SHP77 treated with DMSO at 0.1 percent for 48 hours (cell line): ENCODE measurements around the gene BHLHA15.
"Not testable (repeated sequence)": the region's sequence is repeated elsewhere in the genome, so short reads cannot be mapped to it uniquely, and the experiment has no call there.

ENCODE experiments used
- DNase-seq: peaks from one replicate; lab custom pipeline; 2025; lab: John Stamatoyannopoulos, UW

The BHLHA15 gene

DNA sequence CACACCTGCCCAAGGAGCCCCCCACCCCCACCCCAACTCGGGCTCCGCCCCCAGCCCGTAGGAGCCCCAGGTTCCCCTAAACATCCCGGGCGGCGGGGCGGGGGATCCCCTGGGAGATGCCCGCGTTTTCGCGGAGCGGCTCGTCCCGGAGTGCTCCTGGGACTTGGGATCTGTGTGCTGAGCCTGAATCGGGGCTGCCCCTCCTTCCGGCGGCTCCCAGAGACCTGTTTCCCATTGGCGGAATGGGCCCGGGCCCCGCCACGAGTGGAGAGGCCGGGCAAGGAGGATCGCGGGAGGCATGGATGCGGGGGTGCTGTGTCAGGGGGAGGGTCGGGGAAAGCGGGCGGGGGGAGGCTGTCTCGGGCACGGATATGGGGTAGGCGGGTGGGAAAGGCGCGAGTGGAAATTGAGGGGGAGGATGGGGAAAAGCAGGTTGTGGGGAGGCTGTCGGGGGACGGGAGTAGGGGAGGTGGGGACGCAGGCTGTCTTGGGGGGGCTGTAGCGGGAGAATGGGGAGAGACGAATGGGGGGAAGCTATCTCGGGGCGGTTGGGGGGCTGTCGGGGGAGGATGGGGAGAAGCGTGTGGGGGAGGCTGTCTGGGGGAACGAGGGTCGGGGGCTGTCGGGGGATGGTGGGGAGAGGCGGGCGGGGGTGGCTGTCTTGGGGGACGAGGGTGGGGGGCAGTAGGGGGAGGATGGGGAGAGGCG lies 572 bp upstream of the BHLHA15 start:
- DNase-seq = no peak

DNA sequence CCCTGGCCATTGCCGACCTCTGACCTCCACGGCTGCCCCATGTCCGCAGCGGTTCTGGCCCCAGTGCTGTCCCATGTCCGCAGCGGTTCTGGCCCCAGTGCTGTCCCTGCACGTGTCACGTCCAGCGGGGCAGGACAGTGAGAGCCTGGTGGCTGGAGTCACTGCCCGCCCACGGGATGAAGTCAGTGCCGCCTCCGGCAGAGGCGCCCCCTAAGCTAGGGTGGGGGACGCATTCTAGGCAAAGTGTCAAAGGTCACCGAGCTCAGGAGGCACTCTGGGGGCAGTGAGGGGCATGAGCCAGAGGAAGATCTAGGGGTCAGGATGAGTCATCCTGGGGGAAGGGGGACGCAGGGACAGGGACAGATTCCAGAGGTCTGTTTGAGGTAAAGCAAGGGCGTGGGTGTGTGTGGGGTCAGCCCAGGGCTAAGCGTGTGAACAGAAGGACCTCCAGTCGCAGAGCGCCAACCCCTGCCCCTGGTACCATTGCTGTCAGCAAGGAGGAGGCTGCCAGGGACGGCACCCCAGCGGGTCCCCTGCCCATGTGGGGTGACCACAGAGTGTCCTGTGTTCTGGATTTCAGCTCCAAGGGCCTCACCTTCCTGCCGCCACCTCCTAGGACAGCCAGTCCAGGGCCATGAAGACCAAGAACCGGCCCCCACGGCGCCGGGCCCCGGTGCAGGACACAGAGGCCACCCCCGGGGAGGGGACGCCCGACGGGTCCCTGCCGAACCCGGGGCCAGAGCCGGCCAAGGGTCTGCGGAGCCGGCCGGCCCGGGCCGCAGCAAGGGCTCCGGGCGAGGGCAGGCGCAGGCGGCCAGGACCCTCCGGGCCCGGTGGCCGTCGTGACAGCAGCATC lies 665 bp downstream of the BHLHA15 start:
- DNase-seq = no peak

DNA sequence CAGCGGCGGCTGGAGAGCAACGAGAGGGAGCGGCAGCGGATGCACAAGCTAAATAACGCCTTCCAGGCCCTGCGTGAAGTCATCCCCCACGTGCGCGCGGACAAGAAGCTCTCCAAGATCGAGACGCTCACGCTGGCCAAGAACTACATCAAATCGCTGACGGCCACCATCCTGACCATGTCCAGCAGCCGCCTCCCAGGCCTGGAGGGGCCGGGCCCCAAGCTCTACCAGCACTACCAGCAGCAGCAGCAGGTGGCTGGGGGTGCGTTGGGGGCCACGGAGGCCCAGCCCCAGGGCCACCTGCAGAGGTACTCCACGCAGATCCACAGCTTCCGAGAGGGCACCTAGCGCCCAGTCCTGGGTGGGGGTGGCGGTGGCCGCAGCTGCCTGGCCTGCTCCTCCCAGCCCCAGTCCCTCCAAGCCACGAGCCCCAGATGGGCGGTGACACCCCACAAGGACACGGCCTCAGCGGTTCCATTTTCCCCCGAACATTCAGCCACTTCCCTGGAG lies 1.3 kb downstream of the BHLHA15 start:
- DNase-seq = no peak

DNA sequence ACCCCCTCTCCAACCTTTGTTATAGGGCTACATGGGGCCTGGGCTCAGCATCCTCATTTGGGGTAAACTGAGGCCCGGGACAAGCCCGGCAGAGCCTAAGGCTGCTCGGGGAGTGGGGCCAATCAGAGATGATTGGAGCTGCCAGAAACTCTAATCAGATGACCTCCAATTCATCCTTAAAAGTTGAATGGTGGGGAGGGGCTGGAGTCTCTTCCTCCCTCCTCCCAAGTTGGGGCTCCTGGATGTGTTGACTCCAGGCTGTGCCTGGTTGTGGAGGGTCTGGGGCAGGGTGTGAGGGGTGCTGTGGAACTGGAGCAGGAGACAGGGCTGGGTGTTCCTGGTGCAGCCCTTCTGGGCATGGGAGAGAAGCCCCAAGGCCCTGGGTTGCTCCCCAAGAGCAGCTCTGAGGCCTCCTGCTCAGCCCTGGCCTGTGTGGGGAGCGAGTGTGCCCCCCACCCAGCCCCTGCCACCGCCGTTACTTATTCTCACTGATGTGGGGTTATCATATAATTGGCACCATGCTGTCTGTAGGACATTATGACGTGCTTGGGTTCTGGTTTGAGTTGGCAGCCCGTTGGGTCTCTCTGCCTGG lies 2.2 kb downstream of the BHLHA15 start:
- no peak for DNase-seq

DNA sequence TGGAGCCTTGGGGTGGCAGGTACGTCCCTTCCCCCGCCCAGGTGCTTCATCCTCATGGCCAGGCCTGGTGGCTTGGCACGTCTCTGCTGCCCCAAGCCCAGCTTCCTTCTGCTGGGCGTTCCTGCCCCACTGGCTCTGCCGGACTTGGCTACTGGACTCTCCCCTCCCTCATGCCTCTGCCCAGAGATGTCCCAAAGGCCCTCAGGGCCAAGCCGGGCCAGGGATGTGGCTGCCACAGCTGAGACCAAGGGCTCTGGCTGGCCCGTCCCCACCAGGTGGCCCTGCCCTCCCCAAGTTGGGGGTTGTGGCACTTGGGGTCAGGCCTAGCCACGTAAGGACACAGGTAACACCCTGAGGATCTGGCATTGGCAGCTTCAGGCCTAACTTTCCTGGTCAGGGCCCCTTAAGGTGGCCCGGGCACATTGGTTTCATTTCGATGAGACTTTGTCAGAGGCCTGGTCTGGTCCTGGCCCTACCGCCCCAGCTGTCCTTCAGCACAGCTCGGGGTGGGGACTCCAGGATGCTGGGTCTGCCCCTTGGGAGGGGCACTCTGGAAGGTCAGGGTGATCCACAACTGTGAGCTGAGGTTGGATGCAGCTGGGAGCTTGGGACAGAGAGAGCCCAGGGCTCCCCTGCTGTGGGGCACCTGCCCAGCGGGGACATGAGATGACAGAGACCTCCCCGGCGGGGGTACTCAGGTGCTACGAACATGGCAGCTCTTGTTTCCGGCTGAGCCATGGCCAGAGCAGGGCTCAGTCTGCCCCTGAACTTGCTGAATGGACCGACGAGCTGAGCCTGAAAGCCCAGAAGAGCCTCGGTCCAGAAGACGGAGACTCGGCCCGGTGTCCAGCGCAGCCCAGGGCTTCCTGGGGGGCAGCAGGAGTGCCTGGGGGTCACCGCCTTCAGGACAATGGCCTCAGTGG lies 2.9 kb downstream of the BHLHA15 start:
- DNase-seq = no peak

DNA sequence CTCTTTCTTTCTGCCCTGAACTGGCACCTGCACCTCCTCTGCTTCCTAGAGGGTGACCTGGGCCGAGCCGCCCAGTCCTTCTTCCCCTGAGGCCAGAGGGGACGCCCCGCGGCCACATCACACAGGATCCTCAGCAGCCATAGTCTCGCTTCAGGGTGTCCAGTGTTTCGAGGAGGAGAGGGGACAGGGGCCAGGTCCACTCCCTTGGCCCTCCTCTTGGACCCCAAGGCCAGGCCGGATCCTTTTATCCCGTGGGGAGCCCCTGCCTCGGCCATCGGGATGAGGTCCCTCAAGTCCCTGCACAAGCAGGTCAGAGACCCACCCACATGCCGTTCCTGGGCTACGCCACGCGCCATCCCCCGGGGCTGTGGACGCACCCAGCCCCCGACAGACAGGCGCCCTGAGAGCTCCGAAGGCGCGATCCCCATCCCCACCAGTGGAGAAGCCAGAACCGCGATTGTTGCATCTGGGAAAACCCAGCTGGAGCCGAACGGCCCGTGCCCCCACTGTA lies 3.6 kb downstream of the BHLHA15 start:
- DNase-seq = no peak

DNA sequence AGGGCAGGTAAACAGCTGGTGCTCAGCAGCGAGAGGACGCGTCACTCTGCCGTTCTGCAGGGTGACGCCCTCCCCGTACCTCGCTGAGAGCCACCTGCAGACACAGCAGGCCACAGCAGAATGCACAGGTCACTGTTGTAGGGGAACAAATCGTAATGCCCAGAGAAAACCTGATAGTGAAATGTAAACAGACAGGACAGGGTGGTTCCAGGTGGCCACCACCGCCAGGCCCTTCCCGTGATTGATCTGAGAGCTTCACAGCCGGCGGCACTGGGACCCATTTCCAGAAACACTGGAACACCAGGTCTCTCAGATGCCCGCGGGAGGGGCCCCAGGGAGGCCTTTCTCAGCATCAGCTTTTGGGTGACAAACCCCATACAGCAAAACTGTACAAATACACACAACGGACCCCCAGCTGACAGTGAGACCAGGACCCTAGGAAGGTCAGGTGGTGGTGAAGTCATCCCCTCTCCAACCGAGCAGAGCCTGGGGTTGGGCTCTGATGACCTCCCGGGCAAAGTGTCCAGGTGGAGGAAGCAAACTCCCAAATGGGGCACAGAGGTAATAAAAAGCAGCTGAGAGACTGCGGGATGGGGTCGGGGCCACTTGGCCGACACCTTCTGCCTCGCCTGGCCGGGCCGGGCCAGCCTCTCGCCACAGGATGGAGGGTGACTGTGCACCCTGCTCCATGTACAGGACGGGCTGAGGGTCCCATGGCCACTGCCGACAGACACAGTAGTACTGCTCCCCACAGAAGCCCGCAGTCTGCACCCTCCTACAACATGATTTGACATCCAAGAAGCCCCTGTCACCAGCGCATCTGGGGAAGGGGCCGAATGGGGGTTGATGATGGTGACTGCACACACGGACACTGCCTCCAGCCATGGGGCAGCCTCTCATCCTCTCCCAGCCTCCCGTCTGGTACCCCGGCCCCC lies 4.6 kb downstream of the BHLHA15 start:
- DNase-seq = peak; percentile 44

DNA sequence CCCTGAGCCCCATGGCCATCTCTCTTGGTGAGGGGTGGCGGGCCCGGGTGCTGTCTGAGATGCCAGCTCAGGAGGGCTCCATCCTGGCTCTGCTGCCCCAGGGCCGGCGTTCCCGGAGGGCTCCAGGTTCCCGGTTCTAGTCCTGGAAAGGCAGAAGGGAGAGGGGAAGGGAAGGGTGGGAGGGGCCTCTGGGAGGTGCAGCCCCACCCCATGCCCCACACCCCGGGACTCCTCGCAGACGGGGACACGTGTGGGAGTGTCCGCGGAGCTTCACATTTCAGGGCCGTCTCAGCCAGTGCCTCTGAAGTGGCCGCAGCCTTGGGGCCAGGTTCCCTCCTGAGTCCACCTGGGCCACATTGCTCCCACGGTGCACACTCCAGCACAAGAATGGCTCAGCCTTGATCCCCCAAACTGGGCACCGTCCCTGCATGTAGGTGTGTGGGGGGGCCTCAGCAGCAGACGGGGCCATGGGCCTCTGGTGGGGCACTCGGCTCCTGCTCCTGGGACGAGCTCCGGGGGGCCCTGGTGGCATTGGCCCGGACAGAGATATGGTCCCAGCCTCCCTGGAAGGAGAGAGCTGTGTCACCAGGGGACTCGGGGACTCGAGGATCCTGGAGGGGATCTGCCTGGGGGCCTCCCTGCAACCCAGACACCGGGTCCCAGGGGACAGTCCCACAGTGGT lies 5.8 kb downstream of the BHLHA15 start:
- DNase-seq = no peak

DNA sequence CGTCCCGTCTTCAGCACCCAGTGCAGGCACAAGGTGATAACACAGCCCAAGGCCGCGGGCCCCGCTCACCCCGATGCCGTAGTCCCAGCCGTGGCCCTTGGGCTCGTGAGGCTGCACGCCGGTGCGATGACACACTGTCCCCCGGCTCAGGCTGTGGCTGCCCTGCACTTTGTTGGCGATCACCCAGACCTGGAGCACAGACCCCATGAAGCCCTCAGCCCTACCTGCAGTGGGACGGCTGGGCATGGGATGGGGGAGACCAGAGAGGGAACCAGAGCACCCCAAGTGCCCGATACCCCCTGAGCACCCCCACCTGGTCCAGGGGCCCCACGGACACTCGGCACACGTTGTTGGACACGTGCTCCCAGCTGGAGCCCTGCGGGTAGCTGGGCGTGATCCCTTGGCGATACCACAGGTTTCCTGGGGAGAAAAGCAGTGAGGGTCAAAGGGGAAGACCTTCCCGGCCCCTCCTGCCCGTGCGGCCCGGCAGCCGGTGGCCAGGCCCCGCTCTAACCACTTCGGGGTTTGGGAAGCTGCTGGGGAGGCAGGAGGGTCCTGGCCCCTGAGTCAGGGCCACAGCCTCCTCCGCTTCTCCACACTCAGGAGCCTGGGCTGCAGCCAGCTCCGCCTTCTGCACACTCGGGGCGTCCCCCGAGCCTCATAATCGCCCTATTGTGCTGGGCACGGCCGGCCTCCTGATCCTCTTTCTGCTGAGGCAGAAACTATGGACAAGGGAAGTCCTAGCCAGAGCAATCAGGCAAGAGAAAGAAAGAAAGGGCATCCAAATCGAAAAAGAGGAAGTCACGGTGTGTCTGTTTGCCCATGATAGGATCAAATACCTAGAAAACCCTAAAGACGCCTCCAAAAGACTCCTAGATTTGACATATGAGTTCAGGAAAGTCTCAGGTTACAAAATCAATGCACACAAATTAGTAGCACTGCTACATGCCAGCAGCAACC lies 6.7 kb downstream of the BHLHA15 start:
- DNase-seq = no peak

DNA sequence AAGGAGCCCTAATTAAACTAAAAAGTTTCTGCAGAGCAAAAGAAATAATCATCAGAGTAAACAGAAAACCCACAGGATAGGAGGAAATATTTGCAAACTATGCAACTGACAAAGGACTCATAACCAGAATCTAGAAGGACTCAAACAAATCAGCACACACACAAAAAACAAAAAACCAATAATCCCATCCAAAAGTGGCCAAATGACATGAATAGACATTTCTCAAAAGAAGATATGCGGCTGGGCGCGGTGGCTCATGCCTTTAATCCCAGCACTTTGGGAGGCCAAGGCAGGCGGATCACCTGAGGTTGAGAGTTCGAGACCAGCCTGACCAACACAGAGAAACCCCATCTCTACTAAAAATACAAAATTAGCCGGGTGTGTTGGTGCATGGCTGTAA lies 8.1 kb downstream of the BHLHA15 start:
- not testable (repeated sequence) for DNase-seq

DNA sequence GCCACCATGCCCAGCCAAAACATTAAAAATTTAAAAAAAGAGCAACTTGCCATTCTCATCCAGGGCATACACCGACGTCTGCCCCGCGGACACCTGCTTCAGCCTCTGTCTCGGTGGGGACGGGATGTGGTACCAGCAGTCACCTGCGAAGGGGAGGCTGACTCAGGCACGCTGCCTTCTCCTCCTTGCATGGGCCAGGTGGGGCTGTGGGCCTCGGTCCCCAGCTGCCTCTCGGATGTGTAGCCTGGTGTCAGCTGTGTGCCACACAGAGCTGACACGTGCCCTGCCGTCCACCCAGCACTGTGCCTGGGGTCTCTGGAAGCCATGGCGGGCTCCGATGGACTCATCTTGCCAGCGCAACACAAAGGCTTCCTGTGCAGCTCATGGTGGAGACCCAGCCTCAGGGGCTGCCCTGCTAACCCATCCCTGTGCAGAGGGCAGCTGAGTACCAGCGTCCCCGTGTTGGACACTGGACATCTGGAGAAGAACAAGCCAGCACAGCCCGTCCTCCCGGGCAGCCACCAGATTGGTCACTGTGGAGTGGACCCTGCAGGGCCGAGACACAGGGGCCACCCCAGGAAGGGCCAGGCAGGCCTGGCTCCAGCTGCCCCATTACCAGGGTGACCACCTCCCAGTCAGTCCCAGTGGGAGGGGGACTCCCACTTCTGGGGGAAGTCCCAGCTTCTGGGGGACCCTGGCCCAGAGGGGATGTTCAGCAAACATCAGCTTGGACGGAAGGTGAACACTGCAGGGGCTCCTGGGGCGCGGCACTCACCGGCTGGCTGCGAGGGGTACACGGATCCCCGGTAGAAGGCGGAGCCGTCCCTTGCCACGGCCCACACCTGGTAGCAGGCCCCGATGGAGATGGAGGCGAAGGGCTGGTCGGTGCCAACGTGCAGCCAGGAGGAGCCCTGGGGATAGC lies 10.6 kb downstream of the BHLHA15 start:
- DNase-seq = no peak

DNA sequence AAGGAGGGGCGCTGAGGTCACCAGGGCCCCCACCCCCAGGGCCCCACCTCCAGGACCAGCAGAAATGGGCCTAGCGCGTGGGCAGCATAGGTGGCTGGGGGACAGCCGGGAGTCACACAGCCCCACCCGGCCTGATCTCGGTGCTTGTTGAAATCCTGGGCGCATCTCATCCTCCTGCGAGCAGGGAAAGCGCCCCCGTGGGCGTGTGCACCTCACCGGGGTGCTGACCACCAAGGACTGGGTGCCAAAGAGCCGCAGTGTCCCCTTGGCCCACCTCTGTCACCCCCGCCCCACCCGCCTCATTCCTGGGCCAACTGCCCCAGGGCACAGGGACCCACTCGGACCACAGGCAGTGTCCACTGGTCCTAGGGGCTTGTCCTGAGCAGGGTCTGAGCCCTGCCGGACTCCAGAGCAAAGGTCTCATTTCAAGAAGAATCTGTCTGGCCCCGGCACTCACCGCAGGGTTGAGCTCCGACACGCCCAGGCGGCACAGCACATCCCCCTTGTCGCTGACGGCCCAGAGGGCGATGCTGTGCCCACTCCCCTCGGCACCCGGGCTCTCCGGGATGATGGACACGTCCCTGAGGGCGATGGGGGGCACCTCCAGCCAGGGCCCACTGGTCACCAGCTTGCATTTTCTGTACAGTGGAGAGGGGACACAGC lies 11.4 kb downstream of the BHLHA15 start:
- DNase-seq = no peak

DNA sequence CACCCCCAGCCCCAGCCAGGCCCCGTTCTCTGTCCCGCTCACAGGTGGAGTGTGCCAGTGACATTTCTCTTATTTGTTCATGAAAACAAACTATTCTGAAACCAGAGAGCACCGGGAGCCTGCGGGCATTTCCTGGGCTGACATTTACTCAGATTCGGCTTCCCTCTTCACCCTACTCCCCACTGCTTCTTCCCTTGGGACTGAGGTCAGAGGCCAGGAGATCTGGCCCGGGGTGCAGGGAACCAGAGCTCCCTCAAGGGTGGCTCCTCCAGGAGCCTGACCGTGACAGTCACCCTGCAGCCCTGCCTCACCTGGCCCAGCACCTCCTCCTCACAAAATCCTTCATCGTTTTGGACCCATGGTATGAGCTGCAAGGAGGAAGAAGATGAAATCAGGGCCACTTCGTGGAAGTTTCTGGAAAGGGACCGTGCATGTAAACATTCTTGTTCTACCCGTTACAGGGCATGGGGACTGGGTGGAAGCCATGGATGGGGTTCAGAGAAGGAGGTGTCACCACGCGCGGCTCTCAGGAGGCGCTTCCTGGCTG lies 12.2 kb downstream of the BHLHA15 start:
- DNase-seq = no peak

DNA sequence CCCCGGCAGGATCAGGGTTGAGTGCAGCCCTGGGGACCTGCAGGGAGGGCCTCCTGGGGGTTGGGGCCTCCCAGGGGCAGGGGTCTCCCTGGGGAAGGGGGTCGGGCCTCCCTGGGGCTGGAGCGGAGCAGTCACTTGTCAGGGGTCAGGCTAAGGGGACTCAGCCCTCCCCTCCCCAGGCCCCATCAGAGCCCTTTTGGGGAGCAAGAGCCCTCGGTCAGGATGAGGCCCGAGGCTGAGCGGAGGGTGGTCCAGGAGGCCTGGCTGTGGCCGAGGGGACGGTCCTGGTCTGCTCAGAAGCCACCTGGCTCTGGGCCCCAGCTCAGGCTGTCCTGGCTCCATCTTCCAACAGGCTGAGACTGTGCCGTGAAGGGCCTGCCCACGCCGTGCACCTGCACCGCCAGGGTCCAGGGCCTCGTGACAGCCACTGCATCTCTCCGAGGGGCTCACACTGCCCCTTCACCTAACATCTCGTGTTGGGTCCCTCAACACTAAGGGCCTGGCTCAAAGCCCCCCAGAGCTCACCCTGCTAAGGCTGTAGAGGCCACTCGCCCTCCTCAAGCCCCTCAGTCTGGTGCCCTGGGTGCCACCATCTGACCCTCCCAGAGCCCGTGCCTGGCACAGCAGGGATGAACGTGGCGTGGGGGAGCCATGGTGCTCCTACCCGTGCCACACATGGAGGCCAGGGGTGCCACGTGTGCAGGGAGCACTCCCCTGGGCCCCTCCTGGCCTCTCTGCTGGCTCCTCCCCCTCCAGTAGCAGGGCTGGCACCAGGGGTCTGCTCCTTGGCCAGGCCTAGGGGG lies 12.9 kb downstream of the BHLHA15 start:
- no peak for DNase-seq

DNA sequence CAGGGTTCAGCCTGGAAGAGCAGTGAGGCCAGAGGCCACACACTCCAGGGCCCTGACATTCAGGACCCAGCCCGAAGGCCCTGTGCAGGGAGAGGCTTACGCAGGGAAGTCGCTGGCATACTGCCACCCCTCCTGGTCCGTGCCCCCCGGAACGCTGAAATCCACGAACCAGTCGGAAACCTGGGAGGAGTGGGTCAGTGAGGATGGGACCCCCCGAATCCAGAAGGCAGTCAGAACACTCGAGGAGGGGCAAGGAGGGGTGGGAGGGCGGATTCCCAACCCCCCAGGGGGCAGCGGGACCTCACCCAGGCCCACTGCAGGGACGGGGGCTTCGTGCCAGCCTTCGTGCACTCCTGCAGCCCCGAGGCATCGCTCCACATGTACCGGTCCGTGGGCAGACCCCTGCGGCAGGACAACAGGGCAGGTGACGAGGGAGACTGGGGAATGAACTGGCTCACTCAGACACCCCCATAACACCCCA lies 13.5 kb downstream of the BHLHA15 start:
- DNase-seq = no peak
